Lower leg skin (tissue), 4 donors: Measurements from ENCODE around the gene IFFO2. TPM values are rescaled to one million over a fixed set of nuclear protein-coding genes. Genes with fewer than 3 reads are reported as not detected.

Experiments
- DNase-seq, 2 donors: peaks; one replicate each; pipeline ENCODE4 v3.0.0-alpha.2; 2019; ENCODE audit warnings: low spot score in 2 of 2
- H3K4me3 ChIP-seq: fragments of 200-600 bp; sonication (generic); 2 replicates; pipeline ENCODE4 v1.5.1; 2017; ENCODE audit warnings: mild to moderate bottlenecking, low read depth; ENCODE audit not compliant: poor library complexity, severe bottlenecking
- POLR2A ChIP-seq, 2 donors: fragments of 450-650 bp; IDR thresholded peaks; one replicate each; pipeline ENCODE4 v1.6.1; 2016 to 2017; ENCODE audit warnings: antibody characterized with exemption in 2 of 2, mild to moderate bottlenecking in 1 of 2, moderate library complexity in 1 of 2
- WGBS, 2 donors: methylation state at CpG; one replicate each; pipeline ENCODE4 v1.1.5; 2018; 5-methylcytosine and 5-hydroxymethylcytosine counted together
- intact Hi-C: fragments of 100-400 bp; cut with DNase I; formaldehyde crosslinking; loops from one replicate; pipeline ENCODE4 v1.15.0; 2023; ENCODE audit warnings: low total_unique reads
- total RNA-seq, 4 donors: library from RNA; depleted of rRNA; stranded (reverse); fragments of >200 nt; gene quantifications; one replicate each; pipeline ENCODE4 v1.1.0, GENCODE V29; 2016
- TF ChIP-seq, protein P1 (sequence below), 3 donors: fragments of 450-650 bp; IDR thresholded peaks; one replicate each; pipeline ENCODE4 v1.5.1; 2016; ENCODE audit warnings: antibody characterized with exemption in 3 of 3, mild to moderate bottlenecking in 3 of 3, moderate library complexity in 2 of 3

Gene IFFO2
- total RNA-seq, 4 donors from 2014 or later: 317 to 562 (median 451) TPM

DNA sequence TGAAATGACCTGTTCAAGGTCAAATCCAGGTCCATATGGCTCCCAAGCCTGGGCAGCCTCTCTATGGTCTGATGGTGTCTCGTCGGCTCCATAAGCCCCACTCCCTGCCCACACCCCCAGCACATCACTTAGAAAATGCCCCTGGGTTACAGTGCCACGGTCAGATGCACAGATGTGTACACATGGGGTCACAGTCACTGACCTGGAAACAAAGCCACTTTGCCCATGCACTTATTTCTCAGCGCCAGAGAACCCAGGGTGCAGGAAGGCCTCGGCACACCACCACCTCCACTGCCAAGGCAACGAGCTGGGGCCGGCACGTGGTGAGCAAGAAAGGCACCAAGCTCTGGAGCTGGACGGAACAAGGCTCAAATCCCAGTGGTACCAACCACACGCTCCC, 24.7 kb downstream of the IFFO2 start:
- TF ChIP-seq, protein P1, sequence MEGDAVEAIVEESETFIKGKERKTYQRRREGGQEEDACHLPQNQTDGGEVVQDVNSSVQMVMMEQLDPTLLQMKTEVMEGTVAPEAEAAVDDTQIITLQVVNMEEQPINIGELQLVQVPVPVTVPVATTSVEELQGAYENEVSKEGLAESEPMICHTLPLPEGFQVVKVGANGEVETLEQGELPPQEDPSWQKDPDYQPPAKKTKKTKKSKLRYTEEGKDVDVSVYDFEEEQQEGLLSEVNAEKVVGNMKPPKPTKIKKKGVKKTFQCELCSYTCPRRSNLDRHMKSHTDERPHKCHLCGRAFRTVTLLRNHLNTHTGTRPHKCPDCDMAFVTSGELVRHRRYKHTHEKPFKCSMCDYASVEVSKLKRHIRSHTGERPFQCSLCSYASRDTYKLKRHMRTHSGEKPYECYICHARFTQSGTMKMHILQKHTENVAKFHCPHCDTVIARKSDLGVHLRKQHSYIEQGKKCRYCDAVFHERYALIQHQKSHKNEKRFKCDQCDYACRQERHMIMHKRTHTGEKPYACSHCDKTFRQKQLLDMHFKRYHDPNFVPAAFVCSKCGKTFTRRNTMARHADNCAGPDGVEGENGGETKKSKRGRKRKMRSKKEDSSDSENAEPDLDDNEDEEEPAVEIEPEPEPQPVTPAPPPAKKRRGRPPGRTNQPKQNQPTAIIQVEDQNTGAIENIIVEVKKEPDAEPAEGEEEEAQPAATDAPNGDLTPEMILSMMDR (IDR thresholded peaks at IDR 0.05): no peak
- TF ChIP-seq POLR2A (IDR thresholded peaks at IDR 0.05): no peak
- 55 to 61% methylated on average over 10 of the region's 10 CpGs for WGBS, 2 donors
- H3K4me3 ChIP-seq: no peak overlapping the region
- intact Hi-C loops: no loop called here
- DNase-seq: no peak

DNA sequence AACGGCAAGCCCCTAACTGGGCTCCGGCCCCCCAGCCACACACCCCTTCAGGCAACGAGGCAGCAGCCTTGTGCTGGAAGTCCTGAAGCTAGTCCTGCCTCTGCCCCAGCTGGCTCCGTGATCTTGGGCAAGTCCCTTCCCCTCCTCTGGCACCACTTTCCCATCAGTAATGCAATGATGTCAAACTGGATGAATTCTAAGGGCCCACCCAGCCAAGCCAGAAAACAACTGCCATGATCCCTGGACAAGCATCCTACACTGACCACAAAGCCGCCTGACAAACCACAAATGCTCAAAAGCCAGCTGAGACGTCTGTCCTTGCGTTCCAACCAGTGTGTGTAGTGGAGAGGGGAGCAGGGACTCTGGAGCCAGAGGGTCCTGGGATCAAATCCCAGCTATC, 26.8 kb downstream of the IFFO2 start:
- intact Hi-C loops: no loop called here
- 35 to 37% methylated on average over 7 of the region's 7 CpGs for WGBS, 2 donors
- no peak for DNase-seq
- no peak for TF ChIP-seq POLR2A (IDR thresholded peaks at IDR 0.05)
- TF ChIP-seq, protein P1 (IDR thresholded peaks at IDR 0.05): no peak
- H3K4me3 ChIP-seq: no peak overlapping the region

DNA sequence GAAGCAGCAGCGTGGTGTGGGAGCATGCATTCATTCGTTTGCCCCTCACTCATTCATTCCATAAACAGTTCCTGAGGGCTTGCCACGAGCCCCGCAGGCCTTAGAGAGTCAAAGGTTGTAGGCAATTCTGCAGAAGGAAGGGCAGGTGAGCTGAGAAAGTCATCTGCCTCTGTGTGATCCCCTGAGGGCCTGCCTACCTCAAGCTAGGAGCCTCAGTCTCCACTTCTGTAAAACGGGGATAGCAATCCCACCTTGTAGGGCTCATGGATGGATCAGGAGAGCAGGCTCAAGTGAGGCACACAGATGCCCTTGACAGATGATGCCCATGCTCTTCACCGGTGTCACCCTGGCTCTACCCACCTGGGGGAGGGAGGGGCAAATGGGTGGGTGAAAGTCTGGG, 27.5 kb downstream of the IFFO2 start:
- intact Hi-C loops: no loop called here
- DNase-seq: no peak
- no peak for TF ChIP-seq POLR2A (IDR thresholded peaks at IDR 0.05)
- TF ChIP-seq, protein P1 (IDR thresholded peaks at IDR 0.05): no peak
- H3K4me3 ChIP-seq: no peak overlapping the region
- 72 to 74% methylated on average over 6 of the region's 6 CpGs for WGBS, 2 donors

DNA sequence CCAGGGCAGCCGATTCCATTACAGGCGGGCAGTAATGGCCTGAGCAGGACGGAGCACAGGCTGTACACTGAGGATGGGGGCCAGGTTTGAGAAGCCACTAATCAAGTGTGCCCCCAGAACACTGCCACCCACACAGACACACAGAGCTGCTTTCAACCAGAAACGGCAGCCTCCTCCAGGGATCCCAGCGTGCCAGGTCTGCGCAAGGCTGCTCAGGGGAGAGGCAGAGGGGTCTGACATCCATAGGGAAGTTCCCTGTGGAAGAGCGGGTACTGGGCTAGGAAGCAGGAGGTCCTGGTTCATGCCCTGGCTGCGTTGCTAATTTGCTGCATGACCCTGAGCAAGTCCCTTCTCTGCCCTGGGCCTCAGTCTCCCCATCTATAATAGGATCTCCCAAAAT, 28.1 kb downstream of the IFFO2 start:
- 66 to 76% methylated on average over 8 of the region's 8 CpGs for WGBS, 2 donors
- DNase-seq: no peak
- no peak overlapping the region for H3K4me3 ChIP-seq
- no peak for TF ChIP-seq POLR2A (IDR thresholded peaks at IDR 0.05)
- TF ChIP-seq, protein P1 (IDR thresholded peaks at IDR 0.05): no peak
- intact Hi-C loops: no loop called here

DNA sequence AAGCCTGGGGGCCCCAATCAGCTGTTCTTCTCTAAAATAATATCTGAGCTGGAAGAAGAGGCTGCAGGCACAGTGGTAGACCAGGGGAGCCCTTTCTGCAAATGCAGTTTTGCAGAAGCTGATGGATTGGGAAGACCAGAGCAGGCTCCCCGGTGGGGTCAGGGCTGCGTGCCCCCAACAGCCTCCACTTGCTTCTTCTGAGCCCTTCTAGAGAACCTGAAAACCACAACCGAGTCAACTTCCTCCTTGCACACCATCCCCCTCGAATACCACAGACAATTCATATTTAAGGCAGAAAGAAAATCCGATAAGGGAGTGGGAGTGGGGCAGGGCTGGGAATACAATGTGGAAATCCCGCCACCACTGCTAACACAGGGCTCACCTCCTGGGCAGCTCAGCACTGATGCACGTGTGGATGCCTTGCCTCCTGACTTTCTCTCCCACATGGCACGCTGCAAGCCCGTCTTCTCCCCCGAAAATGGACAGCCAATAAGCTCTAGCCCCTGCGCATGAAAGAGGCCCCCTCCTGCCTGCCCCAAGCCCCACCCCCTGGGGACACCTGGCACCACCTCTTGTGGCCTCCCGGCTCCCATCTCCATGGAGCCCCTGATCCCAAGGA, 28.7 kb downstream of the IFFO2 start:
- intact Hi-C loops: no loop called here
- no peak overlapping the region for H3K4me3 ChIP-seq
- 40 to 41% methylated on average over 12 of the region's 12 CpGs for WGBS, 2 donors

More for the DNA sequence above, 28.7 kb downstream of the IFFO2 start:
- no peak for DNase-seq
- TF ChIP-seq POLR2A (IDR thresholded peaks at IDR 0.05): no peak
- TF ChIP-seq, protein P1 (IDR thresholded peaks at IDR 0.05): no peak
